WTC11 (cell line): ENCODE results near the gene PPP2R1A. TPM values are rescaled to one million over a fixed set of nuclear protein-coding genes. Genes with fewer than 3 reads are reported as not detected.

Experiments
- ATAC-seq: fragments of 200-7000 bp; cut with Tn5 transposase; 2 replicates; pipeline ENCODE4 v1.10.0; 2021; ENCODE audit warnings: mild to moderate bottlenecking, moderate library complexity
- CTCF ChIA-PET: fragments of 300-600 bp; sonication (Branson Sonifier 250); formaldehyde crosslinking; loops from one replicate; lab custom pipeline; 2021; ENCODE audit warnings: antibody characterized with exemption; lab: Charles Lee
- POLR2A ChIA-PET: fragments of 350-600 bp; sonication (Branson Sonifier 250); formaldehyde crosslinking; loops from one replicate; lab custom pipeline; 2021; ENCODE audit warnings: antibody characterized with exemption; lab: Charles Lee
- DNase-seq: peaks from one replicate; pipeline ENCODE4 v3.0.0; 2021; ENCODE audit warnings: low spot score
- H3K27ac Mint-ChIP-seq: 2 replicates; pipeline ENCODE4 v1.8.0; 2021; ENCODE audit warnings: mixed read lengths
- H3K27me3 Mint-ChIP-seq: 2 replicates; pipeline ENCODE4 v1.8.0; 2021; ENCODE audit warnings: low read depth, mild to moderate bottlenecking, moderate library complexity, mixed read lengths
- H3K36me3 Mint-ChIP-seq: 2 replicates; pipeline ENCODE4 v1.8.0; 2021; ENCODE audit warnings: mixed read lengths
- H3K4me1 Mint-ChIP-seq: 2 replicates; pipeline ENCODE4 v1.8.0; 2022; ENCODE audit warnings: mixed read lengths
- H3K4me3 Mint-ChIP-seq: 2 replicates; pipeline ENCODE4 v1.8.0; 2021; ENCODE audit warnings: mild to moderate bottlenecking, moderate library complexity, mixed read lengths
- H3K9me3 Mint-ChIP-seq: 2 replicates; pipeline ENCODE4 v1.8.0; 2021; ENCODE audit warnings: mixed read lengths
- ATF6 ChIP-seq: sonication (generic); formaldehyde crosslinking; IDR thresholded peaks from 2 replicates; pipeline ENCODE4 v1.8.1; 2023; ENCODE audit warnings: mild to moderate bottlenecking, missing genetic modification reagents
- CREM ChIP-seq: sonication (generic); formaldehyde crosslinking; IDR thresholded peaks from 2 replicates; pipeline ENCODE4 v1.8.1; 2022; ENCODE audit warnings: mild to moderate bottlenecking, missing genetic modification reagents, moderate library complexity
- ELF4 ChIP-seq: sonication (generic); formaldehyde crosslinking; IDR thresholded peaks from 2 replicates; pipeline ENCODE4 v1.8.1; 2022; ENCODE audit warnings: low read depth, mild to moderate bottlenecking, moderate library complexity, missing genetic modification reagents
- EMX1 ChIP-seq: fragments of 250-450 bp; sonication (Bioruptor Pico); IDR thresholded peaks from 2 replicates; pipeline ENCODE4 v1.8.0; 2021; ENCODE audit warnings: mild to moderate bottlenecking
- ESRRA ChIP-seq: sonication (generic); formaldehyde crosslinking; IDR thresholded peaks from 2 replicates; pipeline ENCODE4 v1.8.1; 2022; ENCODE audit warnings: mild to moderate bottlenecking, missing genetic modification reagents, borderline replicate concordance
- TEAD4 ChIP-seq: sonication (generic); formaldehyde crosslinking; IDR thresholded peaks from 2 replicates; pipeline ENCODE4 v1.8.0; 2022; ENCODE audit warnings: mild to moderate bottlenecking, missing genetic modification reagents
- TP53 ChIP-seq: sonication (generic); formaldehyde crosslinking; IDR thresholded peaks from 2 replicates; pipeline ENCODE4 v1.8.1; 2023; ENCODE audit warnings: mild to moderate bottlenecking, missing genetic modification reagents
- ZBTB21 ChIP-seq: sonication (generic); formaldehyde crosslinking; IDR thresholded peaks from 2 replicates; pipeline ENCODE4 v1.8.1; 2023; ENCODE audit warnings: mild to moderate bottlenecking, missing genetic modification reagents, borderline replicate concordance
- ZNF121 ChIP-seq: sonication (generic); formaldehyde crosslinking; IDR thresholded peaks from 2 replicates; pipeline ENCODE4 v1.8.0; 2023; ENCODE audit warnings: missing genetic modification reagents
- ZNF232 ChIP-seq: sonication (generic); formaldehyde crosslinking; IDR thresholded peaks from 2 replicates; pipeline ENCODE4 v1.8.0; 2022; ENCODE audit warnings: mild to moderate bottlenecking, missing genetic modification reagents
- ZNF512 ChIP-seq: sonication (generic); formaldehyde crosslinking; IDR thresholded peaks from 2 replicates; pipeline ENCODE4 v1.8.1; 2022; ENCODE audit warnings: missing genetic modification reagents, borderline replicate concordance
- ZNF532 ChIP-seq: fragments of 250-450 bp; sonication (Bioruptor Pico); IDR thresholded peaks from 2 replicates; pipeline ENCODE4 v1.9.0; 2021; ENCODE audit warnings: mild to moderate bottlenecking, borderline replicate concordance
- total RNA-seq: library from RNA; stranded (reverse); gene quantifications from 3 replicates; pipeline ENCODE4 v1.2.3, GENCODE V29; 2021
- TF ChIP-seq, protein P1 (sequence below): sonication (generic); formaldehyde crosslinking; IDR thresholded peaks from 2 replicates; pipeline ENCODE4 v1.8.0; 2022; ENCODE audit warnings: mild to moderate bottlenecking, missing genetic modification reagents
- TF ChIP-seq, protein P2 (sequence below): sonication (generic); formaldehyde crosslinking; IDR thresholded peaks from 2 replicates; pipeline ENCODE4 v1.8.0; 2022; ENCODE audit warnings: mild to moderate bottlenecking, missing genetic modification reagents
- TF ChIP-seq, protein P3 (sequence below): sonication (generic); formaldehyde crosslinking; conservative IDR thresholded peaks from 2 replicates; pipeline ENCODE4 v1.8.1; 2022; ENCODE audit warnings: mild to moderate bottlenecking, missing genetic modification reagents
- TF ChIP-seq, protein P4 (sequence below): sonication (generic); formaldehyde crosslinking; IDR thresholded peaks from 2 replicates; pipeline ENCODE4 v1.8.1; 2023; ENCODE audit warnings: mild to moderate bottlenecking, missing genetic modification reagents, moderate library complexity
- TF ChIP-seq, protein P5 (sequence below): sonication (generic); formaldehyde crosslinking; IDR thresholded peaks from 2 replicates; pipeline ENCODE4 v1.8.1; 2023; ENCODE audit warnings: mild to moderate bottlenecking, missing genetic modification reagents, moderate library complexity
- TF ChIP-seq, protein P6 (sequence below): sonication (generic); formaldehyde crosslinking; IDR thresholded peaks from 2 replicates; pipeline ENCODE4 v1.8.0; 2023; ENCODE audit warnings: missing genetic modification reagents, mild to moderate bottlenecking, borderline replicate concordance

The PPP2R1A gene
- total RNA-seq, 1 experiment from 2014 or later = 505 TPM

DNA sequence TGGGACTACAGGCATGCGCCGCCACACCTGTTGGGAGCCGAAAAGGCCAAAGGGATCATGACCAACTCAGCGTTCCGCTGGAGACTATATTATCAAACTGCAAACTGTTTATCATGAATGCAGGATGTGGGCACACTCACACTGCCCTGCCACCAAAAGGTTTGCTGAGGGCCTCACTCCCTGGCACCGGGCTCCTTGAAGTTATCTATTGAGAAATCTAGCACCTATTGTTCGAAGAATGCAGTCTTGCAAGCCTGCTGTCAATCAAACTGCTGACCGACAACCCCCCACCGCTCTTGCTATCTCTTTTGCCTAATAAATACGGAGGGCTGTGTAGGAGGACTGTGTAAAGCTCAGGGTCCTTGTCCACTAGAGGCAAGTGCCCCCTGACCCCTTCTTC is 13.3 kb upstream of the PPP2R1A start:
- H3K27me3 Mint-ChIP-seq = no peaks in the 10 kb centered on the region
- H3K27ac Mint-ChIP-seq = no peak overlapping the region
- ChIA-PET POLR2A (no interaction called here), CTCF (no interaction called here)
- peaks cover 13% of the 10 kb centered on the region for H3K9me3 Mint-ChIP-seq
- DNase-seq (no peak), ATAC-seq (no peak)
- peaks cover 20% of the 10 kb centered on the region for H3K4me1 Mint-ChIP-seq
- TF ChIP-seq ELF4 (CRISPR knock-in tag) = no peak
- TF ChIP-seq, protein P1, sequence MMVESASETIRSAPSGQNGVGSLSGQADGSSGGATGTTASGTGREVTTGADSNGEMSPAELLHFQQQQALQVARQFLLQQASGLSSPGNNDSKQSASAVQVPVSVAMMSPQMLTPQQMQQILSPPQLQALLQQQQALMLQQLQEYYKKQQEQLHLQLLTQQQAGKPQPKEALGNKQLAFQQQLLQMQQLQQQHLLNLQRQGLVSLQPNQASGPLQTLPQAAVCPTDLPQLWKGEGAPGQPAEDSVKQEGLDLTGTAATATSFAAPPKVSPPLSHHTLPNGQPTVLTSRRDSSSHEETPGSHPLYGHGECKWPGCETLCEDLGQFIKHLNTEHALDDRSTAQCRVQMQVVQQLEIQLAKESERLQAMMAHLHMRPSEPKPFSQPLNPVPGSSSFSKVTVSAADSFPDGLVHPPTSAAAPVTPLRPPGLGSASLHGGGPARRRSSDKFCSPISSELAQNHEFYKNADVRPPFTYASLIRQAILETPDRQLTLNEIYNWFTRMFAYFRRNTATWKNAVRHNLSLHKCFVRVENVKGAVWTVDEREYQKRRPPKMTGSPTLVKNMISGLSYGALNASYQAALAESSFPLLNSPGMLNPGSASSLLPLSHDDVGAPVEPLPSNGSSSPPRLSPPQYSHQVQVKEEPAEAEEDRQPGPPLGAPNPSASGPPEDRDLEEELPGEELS (CRISPR knock-in tag) = no peak
- no peak for TF ChIP-seq ZBTB21 (CRISPR knock-in tag)
- TF ChIP-seq, protein P2, sequence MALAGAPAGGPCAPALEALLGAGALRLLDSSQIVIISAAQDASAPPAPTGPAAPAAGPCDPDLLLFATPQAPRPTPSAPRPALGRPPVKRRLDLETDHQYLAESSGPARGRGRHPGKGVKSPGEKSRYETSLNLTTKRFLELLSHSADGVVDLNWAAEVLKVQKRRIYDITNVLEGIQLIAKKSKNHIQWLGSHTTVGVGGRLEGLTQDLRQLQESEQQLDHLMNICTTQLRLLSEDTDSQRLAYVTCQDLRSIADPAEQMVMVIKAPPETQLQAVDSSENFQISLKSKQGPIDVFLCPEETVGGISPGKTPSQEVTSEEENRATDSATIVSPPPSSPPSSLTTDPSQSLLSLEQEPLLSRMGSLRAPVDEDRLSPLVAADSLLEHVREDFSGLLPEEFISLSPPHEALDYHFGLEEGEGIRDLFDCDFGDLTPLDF (CRISPR knock-in tag) = no peak
- TF ChIP-seq, protein P3, sequence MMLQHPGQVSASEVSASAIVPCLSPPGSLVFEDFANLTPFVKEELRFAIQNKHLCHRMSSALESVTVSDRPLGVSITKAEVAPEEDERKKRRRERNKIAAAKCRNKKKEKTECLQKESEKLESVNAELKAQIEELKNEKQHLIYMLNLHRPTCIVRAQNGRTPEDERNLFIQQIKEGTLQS (CRISPR knock-in tag) = no peak
- no peak for TF ChIP-seq CREM (CRISPR knock-in tag)
- TF ChIP-seq TP53 = no peak
- TF ChIP-seq ZNF232 (CRISPR knock-in tag) = no peak
- no peak for TF ChIP-seq ESRRA (CRISPR knock-in tag)
- TF ChIP-seq ZNF532 = no peak
- no peak for TF ChIP-seq ZNF512 (CRISPR knock-in tag)
- TF ChIP-seq, protein P4, sequence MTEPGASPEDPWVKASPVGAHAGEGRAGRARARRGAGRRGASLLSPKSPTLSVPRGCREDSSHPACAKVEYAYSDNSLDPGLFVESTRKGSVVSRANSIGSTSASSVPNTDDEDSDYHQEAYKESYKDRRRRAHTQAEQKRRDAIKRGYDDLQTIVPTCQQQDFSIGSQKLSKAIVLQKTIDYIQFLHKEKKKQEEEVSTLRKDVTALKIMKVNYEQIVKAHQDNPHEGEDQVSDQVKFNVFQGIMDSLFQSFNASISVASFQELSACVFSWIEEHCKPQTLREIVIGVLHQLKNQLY (CRISPR knock-in tag) = no peak
- H3K4me3 Mint-ChIP-seq = no peak overlapping the region
- no peaks in the 10 kb centered on the region for H3K36me3 Mint-ChIP-seq

GRCh38 chr19:52187407-52187806 is 2.4 kb upstream of the PPP2R1A start:
- Mint-ChIP-seq H3K27ac (no peak overlapping the region), H3K4me3 (no peak overlapping the region), H3K36me3 (0 out of 2 replicates have a peak, but pooled peaks cover 7% of the 10 kb centered on the region), H3K27me3 (no peaks in the 10 kb centered on the region), H3K9me3 (no peaks in the 10 kb centered on the region), H3K4me1 (peaks cover 20% of the 10 kb centered on the region)
- ChIA-PET POLR2A (no interaction called here), CTCF (no interaction called here)
- ATAC-seq (no peak), DNase-seq (no peak)
- TF ChIP-seq ZNF121 (CRISPR knock-in tag) (no peak), EMX1 (CRISPR knock-in tag) (no peak), ATF6 (CRISPR knock-in tag) (no peak), TEAD4 (CRISPR knock-in tag) (no peak)
- TF ChIP-seq, protein P5, sequence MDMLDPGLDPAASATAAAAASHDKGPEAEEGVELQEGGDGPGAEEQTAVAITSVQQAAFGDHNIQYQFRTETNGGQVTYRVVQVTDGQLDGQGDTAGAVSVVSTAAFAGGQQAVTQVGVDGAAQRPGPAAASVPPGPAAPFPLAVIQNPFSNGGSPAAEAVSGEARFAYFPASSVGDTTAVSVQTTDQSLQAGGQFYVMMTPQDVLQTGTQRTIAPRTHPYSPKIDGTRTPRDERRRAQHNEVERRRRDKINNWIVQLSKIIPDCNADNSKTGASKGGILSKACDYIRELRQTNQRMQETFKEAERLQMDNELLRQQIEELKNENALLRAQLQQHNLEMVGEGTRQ (CRISPR knock-in tag) = no peak
- TF ChIP-seq, protein P6, sequence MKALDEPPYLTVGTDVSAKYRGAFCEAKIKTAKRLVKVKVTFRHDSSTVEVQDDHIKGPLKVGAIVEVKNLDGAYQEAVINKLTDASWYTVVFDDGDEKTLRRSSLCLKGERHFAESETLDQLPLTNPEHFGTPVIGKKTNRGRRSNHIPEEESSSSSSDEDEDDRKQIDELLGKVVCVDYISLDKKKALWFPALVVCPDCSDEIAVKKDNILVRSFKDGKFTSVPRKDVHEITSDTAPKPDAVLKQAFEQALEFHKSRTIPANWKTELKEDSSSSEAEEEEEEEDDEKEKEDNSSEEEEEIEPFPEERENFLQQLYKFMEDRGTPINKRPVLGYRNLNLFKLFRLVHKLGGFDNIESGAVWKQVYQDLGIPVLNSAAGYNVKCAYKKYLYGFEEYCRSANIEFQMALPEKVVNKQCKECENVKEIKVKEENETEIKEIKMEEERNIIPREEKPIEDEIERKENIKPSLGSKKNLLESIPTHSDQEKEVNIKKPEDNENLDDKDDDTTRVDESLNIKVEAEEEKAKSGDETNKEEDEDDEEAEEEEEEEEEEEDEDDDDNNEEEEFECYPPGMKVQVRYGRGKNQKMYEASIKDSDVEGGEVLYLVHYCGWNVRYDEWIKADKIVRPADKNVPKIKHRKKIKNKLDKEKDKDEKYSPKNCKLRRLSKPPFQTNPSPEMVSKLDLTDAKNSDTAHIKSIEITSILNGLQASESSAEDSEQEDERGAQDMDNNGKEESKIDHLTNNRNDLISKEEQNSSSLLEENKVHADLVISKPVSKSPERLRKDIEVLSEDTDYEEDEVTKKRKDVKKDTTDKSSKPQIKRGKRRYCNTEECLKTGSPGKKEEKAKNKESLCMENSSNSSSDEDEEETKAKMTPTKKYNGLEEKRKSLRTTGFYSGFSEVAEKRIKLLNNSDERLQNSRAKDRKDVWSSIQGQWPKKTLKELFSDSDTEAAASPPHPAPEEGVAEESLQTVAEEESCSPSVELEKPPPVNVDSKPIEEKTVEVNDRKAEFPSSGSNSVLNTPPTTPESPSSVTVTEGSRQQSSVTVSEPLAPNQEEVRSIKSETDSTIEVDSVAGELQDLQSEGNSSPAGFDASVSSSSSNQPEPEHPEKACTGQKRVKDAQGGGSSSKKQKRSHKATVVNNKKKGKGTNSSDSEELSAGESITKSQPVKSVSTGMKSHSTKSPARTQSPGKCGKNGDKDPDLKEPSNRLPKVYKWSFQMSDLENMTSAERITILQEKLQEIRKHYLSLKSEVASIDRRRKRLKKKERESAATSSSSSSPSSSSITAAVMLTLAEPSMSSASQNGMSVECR (CRISPR knock-in tag) = no peak
